ENCODE data around the gene IGFBP4.

The IGFBP4 gene

DNA sequence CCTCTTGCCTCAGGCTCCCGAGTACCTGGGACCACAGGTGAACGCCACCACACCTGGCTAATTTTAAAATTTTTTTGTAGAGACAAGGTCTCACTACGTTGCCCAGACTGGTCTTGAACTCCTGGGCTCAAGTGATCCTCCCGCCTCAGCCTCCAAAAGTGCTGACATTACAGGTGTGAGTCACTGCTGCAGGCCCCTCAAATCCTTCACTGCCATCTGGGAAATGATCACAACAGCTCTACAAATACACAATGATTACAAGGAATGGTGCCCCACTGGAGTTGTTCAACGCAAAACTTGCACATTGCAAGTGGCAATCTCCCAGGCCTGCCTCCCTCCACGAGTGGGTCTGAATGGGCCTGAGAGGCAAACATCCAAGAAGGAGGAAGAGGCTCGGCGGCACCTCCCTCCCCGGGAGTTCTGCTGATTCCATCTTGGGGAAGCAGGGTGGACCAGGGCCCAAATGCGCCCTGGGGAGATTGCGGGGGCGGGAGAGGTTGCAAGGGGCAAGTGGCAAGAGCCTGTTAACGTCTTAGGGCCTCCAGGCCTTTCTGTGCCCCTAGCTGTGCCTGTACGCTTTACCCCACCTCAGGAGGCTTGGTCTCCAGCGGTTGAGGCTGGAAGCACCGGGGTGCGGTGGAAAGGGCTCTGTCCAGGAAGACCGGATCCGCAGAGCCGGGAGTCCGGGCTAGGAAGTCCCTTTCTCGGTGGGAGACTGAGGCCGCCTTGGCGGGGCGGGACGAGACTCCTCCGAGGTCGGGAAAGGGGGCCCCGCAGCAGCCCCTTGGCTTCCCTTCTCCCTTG is 656 bp upstream of the IGFBP4 start:
- TF ChIP-seq, protein P1, sequence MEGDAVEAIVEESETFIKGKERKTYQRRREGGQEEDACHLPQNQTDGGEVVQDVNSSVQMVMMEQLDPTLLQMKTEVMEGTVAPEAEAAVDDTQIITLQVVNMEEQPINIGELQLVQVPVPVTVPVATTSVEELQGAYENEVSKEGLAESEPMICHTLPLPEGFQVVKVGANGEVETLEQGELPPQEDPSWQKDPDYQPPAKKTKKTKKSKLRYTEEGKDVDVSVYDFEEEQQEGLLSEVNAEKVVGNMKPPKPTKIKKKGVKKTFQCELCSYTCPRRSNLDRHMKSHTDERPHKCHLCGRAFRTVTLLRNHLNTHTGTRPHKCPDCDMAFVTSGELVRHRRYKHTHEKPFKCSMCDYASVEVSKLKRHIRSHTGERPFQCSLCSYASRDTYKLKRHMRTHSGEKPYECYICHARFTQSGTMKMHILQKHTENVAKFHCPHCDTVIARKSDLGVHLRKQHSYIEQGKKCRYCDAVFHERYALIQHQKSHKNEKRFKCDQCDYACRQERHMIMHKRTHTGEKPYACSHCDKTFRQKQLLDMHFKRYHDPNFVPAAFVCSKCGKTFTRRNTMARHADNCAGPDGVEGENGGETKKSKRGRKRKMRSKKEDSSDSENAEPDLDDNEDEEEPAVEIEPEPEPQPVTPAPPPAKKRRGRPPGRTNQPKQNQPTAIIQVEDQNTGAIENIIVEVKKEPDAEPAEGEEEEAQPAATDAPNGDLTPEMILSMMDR (IDR thresholded peaks at IDR 0.05; ENCODE audit: borderline replicate concordance, insufficient read depth, low read depth, low read length) = no peak
- H3K4me3 ChIP-seq (ENCODE audit: low read depth, low read length) = no peak overlapping the region

DNA sequence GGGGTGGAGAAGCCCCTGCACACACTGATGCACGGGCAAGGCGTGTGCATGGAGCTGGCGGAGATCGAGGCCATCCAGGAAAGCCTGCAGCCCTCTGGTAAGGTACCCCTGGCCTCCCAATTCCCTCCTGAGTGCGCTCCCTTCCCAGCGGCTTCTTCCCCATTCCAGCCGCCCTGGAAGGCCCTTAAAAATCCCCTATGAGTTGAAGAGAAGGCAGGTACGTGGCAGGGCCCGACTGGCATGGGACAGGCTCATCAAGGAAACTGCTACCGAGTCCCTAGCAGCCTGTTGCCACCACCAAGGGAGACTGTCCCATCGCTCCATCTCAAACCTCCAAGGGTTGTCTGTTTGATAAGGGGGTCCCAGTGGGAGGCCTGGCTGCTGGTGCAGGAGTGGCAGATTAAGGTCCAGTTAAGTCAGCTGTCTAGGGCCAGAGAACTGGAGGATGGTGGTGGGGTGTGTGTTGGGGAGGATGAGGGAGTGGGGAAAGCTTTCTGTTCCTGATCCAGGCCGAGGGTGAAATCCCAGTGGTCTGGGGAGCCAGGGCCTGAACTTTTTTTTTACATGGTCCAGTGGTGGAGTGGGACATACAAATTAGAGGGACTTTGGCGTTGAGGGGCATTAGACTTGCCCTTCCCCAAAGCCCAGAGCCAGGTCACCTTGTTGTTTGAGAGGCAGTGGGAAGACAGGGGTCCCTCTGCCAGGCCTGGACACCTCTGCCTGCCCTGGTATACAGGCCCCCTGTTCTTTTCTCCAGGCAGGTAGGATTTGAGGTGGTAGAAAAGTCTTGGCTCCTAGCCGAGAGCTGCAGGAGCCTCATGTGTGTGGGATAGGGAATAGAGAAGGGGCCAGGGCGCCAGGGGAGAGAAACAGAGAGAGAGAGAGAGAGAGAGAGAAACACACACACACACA is 994 bp downstream of the IGFBP4 start:
- H3K4me3 ChIP-seq (ENCODE audit: low read depth, low read length) = no peak overlapping the region
- TF ChIP-seq, protein P1 (IDR thresholded peaks at IDR 0.05; ENCODE audit: borderline replicate concordance, insufficient read depth, low read depth, low read length) = no peak

DNA sequence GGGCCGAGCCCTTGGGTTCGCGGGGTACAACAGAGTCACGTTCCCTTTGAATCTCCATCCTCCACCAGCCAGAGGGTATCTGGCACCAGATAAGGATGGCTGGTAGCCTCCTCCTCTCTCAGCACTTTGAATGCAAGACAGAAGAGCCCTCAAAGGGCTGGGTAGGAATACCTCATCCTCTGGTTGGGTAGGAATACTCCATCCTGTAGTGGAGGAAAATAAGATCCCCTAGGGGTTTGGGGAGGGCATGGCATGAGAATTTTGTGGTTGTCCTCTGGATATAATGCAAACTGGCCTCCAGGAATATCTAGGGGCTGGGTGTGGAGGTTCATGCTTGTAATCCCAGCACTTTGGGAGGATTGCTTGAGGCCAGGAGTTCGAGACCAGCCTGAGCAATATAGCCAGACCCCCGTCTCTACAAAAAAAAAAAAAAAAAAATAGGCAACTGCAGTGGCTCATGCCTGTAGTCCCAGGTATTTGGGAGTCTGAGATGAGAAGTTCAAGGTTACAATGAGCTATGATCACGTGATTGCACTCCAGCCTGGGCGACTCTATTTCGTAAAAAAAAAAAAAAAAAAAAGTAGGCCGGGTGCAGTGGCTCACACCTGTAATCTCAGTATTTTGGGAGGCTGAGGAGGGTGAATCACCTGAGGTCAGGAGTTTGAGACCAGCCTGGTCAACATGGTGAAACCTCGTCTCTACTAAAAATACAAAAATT is 2.7 kb downstream of the IGFBP4 start:
- H3K4me3 ChIP-seq (ENCODE audit: low read depth, low read length) = no peak overlapping the region
- TF ChIP-seq, protein P1 (IDR thresholded peaks at IDR 0.05; ENCODE audit: borderline replicate concordance, insufficient read depth, low read depth, low read length) = no peak

DNA sequence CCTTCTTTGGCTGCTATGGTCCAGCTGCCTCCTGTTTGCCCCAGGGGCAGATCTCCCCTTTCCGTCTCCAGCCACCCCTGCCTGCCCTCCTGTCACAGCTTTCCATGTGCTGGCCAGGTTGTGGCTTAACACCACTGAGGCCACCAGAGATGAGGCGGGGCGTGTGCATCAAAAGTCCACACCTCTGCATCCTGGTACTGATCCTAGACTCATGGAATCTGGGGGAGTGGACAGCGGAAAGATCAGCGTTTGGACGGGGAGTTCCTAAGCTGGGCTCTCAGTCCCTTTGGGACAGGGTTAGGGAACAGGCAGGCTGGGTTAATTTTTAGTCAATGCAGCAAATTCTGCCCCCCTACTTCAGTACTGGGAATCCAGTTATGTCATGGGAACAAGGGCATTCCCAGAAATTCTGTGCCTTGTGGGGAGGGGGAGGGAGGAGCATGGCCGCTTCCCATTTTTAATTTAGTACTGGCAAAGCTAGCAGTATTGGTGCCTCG is 3.9 kb downstream of the IGFBP4 start:
- no peak overlapping the region for H3K4me3 ChIP-seq (ENCODE audit: low read depth, low read length)
- TF ChIP-seq, protein P1 (IDR thresholded peaks at IDR 0.05; ENCODE audit: borderline replicate concordance, insufficient read depth, low read depth, low read length) = no peak

DNA sequence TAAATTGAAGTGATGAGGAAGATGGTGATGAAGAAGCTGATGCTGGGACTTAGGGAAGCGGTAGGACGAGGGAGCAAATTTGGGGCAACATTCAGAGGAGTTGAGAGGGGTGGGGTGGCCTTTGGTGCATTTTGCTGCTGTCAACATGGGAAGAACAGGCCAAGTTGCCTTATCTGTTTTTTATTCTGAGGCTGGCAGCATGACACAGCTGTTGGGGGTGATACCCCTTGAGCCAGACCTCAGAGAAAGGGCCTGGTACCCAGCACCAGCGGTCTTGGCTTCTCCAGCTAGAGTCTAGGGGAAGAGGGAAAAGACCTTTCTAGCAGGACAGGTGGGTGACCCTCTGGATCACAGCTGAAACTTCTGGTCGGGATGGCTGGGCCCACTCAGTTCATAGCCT is 4.6 kb downstream of the IGFBP4 start:
- H3K4me3 ChIP-seq (ENCODE audit: low read depth, low read length) = no peak overlapping the region
- TF ChIP-seq, protein P1 (IDR thresholded peaks at IDR 0.05; ENCODE audit: borderline replicate concordance, insufficient read depth, low read depth, low read length) = no peak

DNA sequence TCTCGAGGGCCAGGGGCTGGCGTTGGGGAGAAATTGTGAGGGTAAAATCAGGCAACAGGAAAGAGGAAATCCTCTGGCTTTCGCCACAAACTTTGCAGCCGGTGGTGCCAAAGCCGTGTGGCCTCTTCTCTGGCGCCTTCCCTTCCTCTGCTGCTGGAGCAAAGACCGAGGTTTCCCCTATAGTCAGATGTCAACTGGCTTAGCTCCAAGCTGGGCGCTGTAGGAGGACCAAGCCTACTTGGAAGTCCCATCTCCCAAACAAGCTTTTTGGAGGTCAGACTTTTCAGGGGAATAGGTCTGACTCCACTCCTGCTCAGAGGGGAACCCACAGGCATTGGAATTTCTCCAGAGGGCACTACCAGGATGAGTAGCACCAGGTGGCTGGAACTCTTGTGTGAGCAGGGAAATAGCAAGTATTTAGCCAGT is 5.0 kb downstream of the IGFBP4 start:
- TF ChIP-seq, protein P1 (IDR thresholded peaks at IDR 0.05; ENCODE audit: borderline replicate concordance, insufficient read depth, low read depth, low read length) = no peak
- H3K4me3 ChIP-seq (ENCODE audit: low read depth, low read length) = no peak overlapping the region
